Endothelial cell of umbilical vein (primary cell): ENCODE results near the gene CCNYL1. TPM values are rescaled to one million over a fixed set of nuclear protein-coding genes. Genes with fewer than 3 reads are reported as not detected.

Experiments used
- BruUV-seq: library from RNA; stranded (reverse); fragments of 400-500 nt; replicated peaks from 2 replicates; lab custom pipeline; 2021; lab: Mats Ljungman, UMichigan
- CTCF ChIA-PET: fragments of 300-600, 350-600 bp; sonication (Branson Sonifier 250); formaldehyde crosslinking; loops from one replicate; lab custom pipeline; 2021; ENCODE audit warnings: antibody characterized with exemption, inconsistent platforms; lab: Charles Lee
- POLR2A ChIA-PET: fragments of 300-600, 350-600 bp; sonication (Branson Sonifier 250); formaldehyde crosslinking; loops from one replicate; lab custom pipeline; 2021; ENCODE audit warnings: antibody characterized with exemption, inconsistent platforms; lab: Charles Lee
- DNase-seq: peaks from one replicate; pipeline ENCODE4 v3.0.0-alpha.2; 2011; ENCODE audit warnings: low read depth, low spot score
- FAIRE-seq: peaks from 2 replicates; lab custom pipeline; 2011; peaks lifted over from hg19 to GRCh38; lab: Jason Lieb, UNC
- H2AFZ ChIP-seq: 2 replicates; pipeline ENCODE4 v1.6.0; 2012; ENCODE audit warnings: low read depth, low read length, control low read depth, inconsistent platforms
- H3K27ac ChIP-seq: 2 replicates; pipeline ENCODE4 v1.5.1; 2011; ENCODE audit warnings: low read depth, mild to moderate bottlenecking, control low read depth, low read length, moderate library complexity; ENCODE audit not compliant: insufficient read depth
- H3K27me3 ChIP-seq, 2 experiments: 2 replicates each; pipeline versions ENCODE4 v1.6.0 to v1.6.1; 2011; ENCODE audit warnings: low read length in 2 of 2, mixed read lengths in 1 of 2; ENCODE audit not compliant: control insufficient read depth in 2 of 2, insufficient read depth in 2 of 2
- H3K36me3 ChIP-seq, 2 experiments: 2 replicates in 1 of 2; 3 replicates in 1 of 2; pipeline ENCODE4 v1.5.1; 2011; ENCODE audit warnings: low read length in 2 of 2, mild to moderate bottlenecking in 1 of 2, moderate library complexity in 1 of 2; ENCODE audit not compliant: control insufficient read depth in 2 of 2, insufficient read depth in 2 of 2; ENCODE audit errors: extremely low read depth in 1 of 2
- H3K4me1 ChIP-seq: 3 replicates; pipeline ENCODE4 v1.5.1; 2011; ENCODE audit warnings: mild to moderate bottlenecking, low read length; ENCODE audit not compliant: control insufficient read depth, insufficient read depth; ENCODE audit errors: extremely low read depth
- H3K4me2 ChIP-seq: 2 replicates; pipeline ENCODE4 v1.6.1; 2011; ENCODE audit warnings: low read length, control low read depth, mixed read lengths; ENCODE audit not compliant: insufficient read depth
- H3K4me3 ChIP-seq, 3 experiments: fragments of 200-600 bp in 1 of 3; sonication (generic), shearing (Covaris generic) in 1 of 3; replicated peaks in 1 of 3; 2 replicates each; pipeline ENCODE4 v1.5.1; 2011 to 2016; ENCODE audit warnings: control low read depth in 3 of 3, low read length in 3 of 3, mild to moderate bottlenecking in 2 of 3, inconsistent platforms in 1 of 3, low read depth in 1 of 3, moderate library complexity in 1 of 3; ENCODE audit not compliant: insufficient read depth in 1 of 3
- H3K79me2 ChIP-seq: 2 replicates; pipeline ENCODE4 v1.6.0; 2012; ENCODE audit warnings: low read length, inconsistent platforms; ENCODE audit not compliant: control insufficient read depth, insufficient read depth
- H3K9ac ChIP-seq: replicated peaks from 2 replicates; pipeline ENCODE3; 2011; ENCODE audit warnings: low read length, control low read depth; ENCODE audit not compliant: insufficient read depth; ENCODE audit errors: extremely low read depth
- H3K9me1 ChIP-seq: replicated peaks from 3 replicates; pipeline ENCODE4 v1.6.0; 2011; ENCODE audit warnings: mild to moderate bottlenecking, low read length; ENCODE audit not compliant: control insufficient read depth, insufficient read depth; ENCODE audit errors: extremely low read depth
- H3K9me3 ChIP-seq: replicated peaks from 2 replicates; pipeline ENCODE4 v1.5.1; 2012; ENCODE audit warnings: low read length, inconsistent platforms; ENCODE audit not compliant: control insufficient read depth, insufficient read depth
- H4K20me1 ChIP-seq: replicated peaks from 2 replicates; pipeline ENCODE3; 2011; ENCODE audit warnings: mild to moderate bottlenecking, low read length; ENCODE audit not compliant: control insufficient read depth, insufficient read depth; ENCODE audit errors: extremely low read depth
- CTCF ChIP-seq, 2 donors: IDR thresholded peaks; 1 replicate in 1 of 2; 2 replicates in 1 of 2; pipeline ENCODE4 v1.5.1; 2011; ENCODE audit warnings: low read length in 2 of 2, mild to moderate bottlenecking in 2 of 2, moderate library complexity in 2 of 2, control low read depth in 1 of 2, inconsistent platforms in 1 of 2, low read depth in 1 of 2; ENCODE audit not compliant: insufficient read depth in 1 of 2; ENCODE audit errors: extremely low read depth in 1 of 2
- EZH2 ChIP-seq: IDR thresholded peaks from 2 replicates; pipeline ENCODE4 v1.6.1; 2012; ENCODE audit warnings: borderline replicate concordance, low read depth, mild to moderate bottlenecking, moderate library complexity, low read length, inconsistent platforms; ENCODE audit not compliant: severe bottlenecking
- FOS ChIP-seq: IDR thresholded peaks from 2 replicates; pipeline ENCODE4 v1.6.1; 2011; ENCODE audit warnings: mild to moderate bottlenecking, low read length, moderate library complexity, borderline replicate concordance; ENCODE audit not compliant: insufficient read depth
- GATA2 ChIP-seq: IDR thresholded peaks from 2 replicates; pipeline ENCODE4 v1.7.0; 2011; ENCODE audit warnings: low read depth, mild to moderate bottlenecking, moderate library complexity, mixed read lengths, low read length; ENCODE audit not compliant: insufficient read length, insufficient read depth
- JUN ChIP-seq: IDR thresholded peaks from 2 replicates; pipeline ENCODE4 v1.6.1; 2011; ENCODE audit warnings: borderline replicate concordance, low read depth; ENCODE audit not compliant: insufficient read length, insufficient read depth
- MAX ChIP-seq: IDR thresholded peaks from 2 replicates; pipeline ENCODE4 v1.6.1; 2011; ENCODE audit not compliant: insufficient read depth, insufficient read length
- MYC ChIP-seq: IDR thresholded peaks from one replicate; pipeline ENCODE4 v1.6.1; 2011; ENCODE audit warnings: mild to moderate bottlenecking, low read depth, low read length
- POLR2A ChIP-seq: IDR thresholded peaks from 2 replicates; pipeline ENCODE4 v1.6.1; 2012; ENCODE audit warnings: low read depth, mild to moderate bottlenecking, control low read depth, low read length
- POLR2AphosphoS5 ChIP-seq: IDR thresholded peaks from 2 replicates; pipeline ENCODE4 v1.6.1; 2012; ENCODE audit warnings: low read depth, mild to moderate bottlenecking, control low read depth, low read length, moderate library complexity; ENCODE audit not compliant: insufficient read depth
- dilution Hi-C: fragments of 300-500 bp; cut with MboI; formaldehyde crosslinking; loops from one replicate; pipeline ENCODE4 v1.15.0; 2019; ENCODE audit warnings: low sequenced_read_pairs; ENCODE audit not compliant: extremely low pct_ligation_motif_present
- intact Hi-C: fragments of 100-400 bp; cut with micrococcal nuclease; formaldehyde crosslinking; loops from one replicate; pipeline ENCODE4 v1.10.0; 2022
- polyA plus RNA-seq, 4 experiments: library from polyadenylated mRNA; depleted of rRNA in 3 of 4; stranded (reverse) in 3 of 4; unstranded in 1 of 4; fragments of >200 nt; gene quantifications; 2 replicates each; pipeline versions ENCODE4 v1.2.1 to v1.2.3, GENCODE V29; 2011 to 2012; ENCODE audit warnings: missing spikeins in 1 of 4
- total RNA-seq: library from RNA; stranded (reverse); gene quantifications from 2 replicates; pipeline ENCODE4 v1.2.3, GENCODE V29; 2021

The CCNYL1 gene
- total and polyA plus RNA-seq, 2 donors (not counting 3 experiments of a cell fraction or from before 2014, with no cell fraction given), result 15.2 to 49.3 TPM

- Histone ChIP-seq H3K36me3 (no peaks in the 10 kb centered on the region), H3K9ac (no peak overlapping the region), H3K9me1 (no peaks in the 10 kb centered on the region), H3K79me2 (no peaks in the 10 kb centered on the region), H3K4me3 (no peak overlapping the region), H3K27me3 (peaks cover 0 to 4% of the 10 kb centered on the region in 2 experiments), H4K20me1 (no peaks in the 10 kb centered on the region), H2AFZ (no peak overlapping the region), H3K9me3 (no peaks in the 10 kb centered on the region), H3K4me2 (no peak overlapping the region), H3K4me1 (peaks cover 5% of the 10 kb centered on the region), H3K27ac (no peak overlapping the region)
- intact Hi-C loops, result no loop called here
- dilution Hi-C loops, result no loop called here
- ChIA-PET POLR2A (no interaction called here), CTCF (no interaction called here)
- BruUV-seq, result no TSS peak
- DNase-seq (no peak), FAIRE-seq (no peak)
- no peak for TF ChIP-seq MAX
- TF ChIP-seq FOS, result no peak
- no peak for TF ChIP-seq MYC
- no peak for TF ChIP-seq CTCF (IDR thresholded peaks at IDR 0.05; ENCODE audit: extremely low read depth in 1 of 2, insufficient read depth in 1 of 2, low read depth in 1 of 2, low read length in 2 of 2)
- TF ChIP-seq EZH2, result no peak
- TF ChIP-seq GATA2, result no peak
- TF ChIP-seq POLR2A, result no peak
- no peak for TF ChIP-seq JUN
- TF ChIP-seq POLR2AphosphoS5, result no peak
These were observed 75.6 kb downstream of the CCNYL1 start for GRCh38 chr2:207787017-207787416.
